22Rv1 (cell line): ENCODE data around the gene KLHL14.

ENCODE experiments used
- H3K27ac ChIP-seq: fragments of 450-650 bp; 2 replicates; pipeline ENCODE4 v1.5.1; 2017
- ZFX ChIP-seq: fragments of 450-650 bp; IDR thresholded peaks from 2 replicates; pipeline ENCODE4 v1.6.1; 2017; ENCODE audit warnings: antibody characterized with exemption, borderline replicate concordance
- TF ChIP-seq, protein P1 (sequence below): fragments of 450-650 bp; IDR thresholded peaks from 2 replicates; pipeline ENCODE4 v1.5.1; 2017; ENCODE audit warnings: mild to moderate bottlenecking

Gene KLHL14

DNA sequence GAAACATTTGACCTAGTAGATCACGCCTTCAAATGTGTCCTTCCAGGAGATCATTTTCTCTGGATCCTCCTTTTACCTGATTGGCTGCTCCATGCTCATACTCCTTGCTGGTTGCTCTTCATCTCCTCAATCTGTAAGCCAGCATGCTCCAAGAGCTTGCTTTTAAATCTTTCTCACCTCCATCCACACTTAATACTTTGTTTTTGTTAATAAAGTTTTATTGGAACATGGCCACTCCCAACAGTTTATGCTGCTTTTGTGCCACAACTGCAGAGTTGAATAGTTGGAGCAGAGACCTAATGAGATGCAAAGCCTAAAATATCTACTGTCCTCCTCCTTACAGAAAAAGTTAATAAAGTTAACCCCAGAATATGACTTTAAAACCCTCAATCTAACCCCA is 60.0 kb downstream of the KLHL14 start:
- no peak overlapping the region for H3K27ac ChIP-seq
- TF ChIP-seq ZFX: no peak
- TF ChIP-seq, protein P1, sequence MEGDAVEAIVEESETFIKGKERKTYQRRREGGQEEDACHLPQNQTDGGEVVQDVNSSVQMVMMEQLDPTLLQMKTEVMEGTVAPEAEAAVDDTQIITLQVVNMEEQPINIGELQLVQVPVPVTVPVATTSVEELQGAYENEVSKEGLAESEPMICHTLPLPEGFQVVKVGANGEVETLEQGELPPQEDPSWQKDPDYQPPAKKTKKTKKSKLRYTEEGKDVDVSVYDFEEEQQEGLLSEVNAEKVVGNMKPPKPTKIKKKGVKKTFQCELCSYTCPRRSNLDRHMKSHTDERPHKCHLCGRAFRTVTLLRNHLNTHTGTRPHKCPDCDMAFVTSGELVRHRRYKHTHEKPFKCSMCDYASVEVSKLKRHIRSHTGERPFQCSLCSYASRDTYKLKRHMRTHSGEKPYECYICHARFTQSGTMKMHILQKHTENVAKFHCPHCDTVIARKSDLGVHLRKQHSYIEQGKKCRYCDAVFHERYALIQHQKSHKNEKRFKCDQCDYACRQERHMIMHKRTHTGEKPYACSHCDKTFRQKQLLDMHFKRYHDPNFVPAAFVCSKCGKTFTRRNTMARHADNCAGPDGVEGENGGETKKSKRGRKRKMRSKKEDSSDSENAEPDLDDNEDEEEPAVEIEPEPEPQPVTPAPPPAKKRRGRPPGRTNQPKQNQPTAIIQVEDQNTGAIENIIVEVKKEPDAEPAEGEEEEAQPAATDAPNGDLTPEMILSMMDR: no peak

DNA sequence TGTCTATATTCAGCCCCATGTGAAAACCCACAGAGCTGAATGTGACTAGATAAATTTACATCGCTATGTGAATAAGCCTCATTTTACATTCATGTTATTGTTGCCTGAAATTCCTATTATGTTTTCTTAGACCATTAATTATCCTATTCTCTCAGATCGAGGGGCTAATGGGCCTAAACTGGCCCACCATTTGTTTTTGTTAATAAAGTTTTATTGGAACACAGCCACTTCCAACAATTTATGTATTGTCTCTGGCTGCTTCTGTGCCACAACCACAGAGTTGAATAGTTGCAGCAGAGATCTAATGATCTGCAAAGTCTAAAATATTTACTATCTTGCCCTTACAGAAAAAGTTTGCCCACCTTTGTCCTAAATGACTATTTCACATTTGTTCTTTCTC is 61.0 kb downstream of the KLHL14 start:
- TF ChIP-seq, protein P1: no peak
- H3K27ac ChIP-seq: no peak overlapping the region

DNA sequence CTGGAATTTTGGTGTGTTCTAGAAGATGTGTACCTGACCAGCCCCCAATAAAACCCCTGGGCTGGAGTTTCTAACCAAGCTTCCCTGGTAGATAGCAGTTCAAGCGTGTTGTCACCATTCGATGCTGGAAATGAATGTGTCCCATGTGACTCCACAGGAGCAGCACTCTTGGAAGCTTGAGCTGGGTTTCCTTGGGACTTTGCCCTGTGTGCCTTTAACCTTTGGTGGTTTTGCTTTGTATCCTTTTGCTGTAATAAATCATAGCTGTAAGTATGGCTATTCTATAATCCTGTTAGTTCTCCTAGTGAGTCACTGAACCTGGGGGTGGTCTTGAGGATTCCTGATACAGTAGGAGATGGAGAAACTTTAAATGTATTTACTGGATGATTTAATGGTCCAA is 65.2 kb downstream of the KLHL14 start:
- TF ChIP-seq, protein P1: no peak
- no peak for TF ChIP-seq ZFX
- no peak overlapping the region for H3K27ac ChIP-seq

DNA sequence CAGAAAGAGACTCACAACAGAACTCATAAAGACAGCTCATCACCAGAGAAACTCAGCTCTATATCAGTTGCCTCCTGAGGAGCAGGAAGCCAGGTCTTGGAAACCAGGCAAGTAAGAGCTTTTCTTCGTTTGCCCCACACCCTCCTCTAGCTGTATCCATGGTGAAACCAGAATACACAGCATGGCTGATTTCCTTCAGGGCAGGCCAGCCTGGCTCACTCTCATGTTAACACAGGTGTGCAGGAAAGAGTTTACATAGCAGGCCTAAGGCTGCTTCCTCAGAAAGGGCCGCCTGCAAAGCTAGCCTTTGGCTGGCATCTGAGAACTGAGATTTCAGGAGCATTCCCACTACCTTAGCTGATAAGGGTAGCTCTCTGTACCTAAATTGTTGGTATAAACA is 65.7 kb downstream of the KLHL14 start:
- TF ChIP-seq, protein P1: no peak
- no peak for TF ChIP-seq ZFX
- H3K27ac ChIP-seq: no peak overlapping the region

DNA sequence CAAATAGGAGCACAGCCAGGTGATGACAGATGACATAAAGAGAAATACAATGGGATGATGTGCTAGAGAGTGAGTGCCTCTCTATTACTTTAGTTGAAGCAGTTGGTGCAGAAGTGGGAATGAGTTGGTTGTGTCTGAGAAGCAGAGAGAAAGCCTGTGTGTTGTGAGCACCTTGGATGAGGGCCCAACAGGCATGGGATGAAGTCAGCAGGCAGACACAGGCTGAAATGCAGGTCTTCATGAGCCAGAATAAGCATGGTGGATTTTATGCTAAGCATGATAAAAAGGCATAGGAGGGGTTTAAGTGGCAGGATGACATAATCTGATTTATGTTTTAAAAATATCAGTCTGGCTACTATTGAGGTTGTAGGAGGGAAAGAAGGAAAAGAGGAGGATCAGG is 71.5 kb downstream of the KLHL14 start:
- TF ChIP-seq, protein P1: no peak
- no peak for TF ChIP-seq ZFX
- no peak overlapping the region for H3K27ac ChIP-seq

DNA sequence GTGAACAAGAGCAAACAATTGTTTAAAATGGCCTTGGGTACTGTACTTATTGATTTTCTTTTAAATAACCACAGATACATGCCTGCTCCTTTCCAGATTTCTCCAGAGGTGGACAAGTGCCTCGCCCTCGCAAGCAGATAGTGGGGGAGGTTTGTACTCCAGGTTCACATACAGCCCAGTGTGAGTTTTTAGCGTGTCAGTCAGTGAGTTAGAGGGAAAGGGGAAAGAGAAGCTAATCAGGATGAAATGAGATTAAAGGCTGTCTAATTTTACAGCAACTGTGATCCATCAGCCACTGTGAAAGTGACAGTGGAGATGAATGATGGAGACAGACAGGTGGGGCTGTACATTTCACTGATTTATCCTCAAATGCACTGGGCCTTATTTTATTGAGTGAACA is 74.7 kb downstream of the KLHL14 start:
- TF ChIP-seq ZFX: no peak
- TF ChIP-seq, protein P1: no peak

DNA sequence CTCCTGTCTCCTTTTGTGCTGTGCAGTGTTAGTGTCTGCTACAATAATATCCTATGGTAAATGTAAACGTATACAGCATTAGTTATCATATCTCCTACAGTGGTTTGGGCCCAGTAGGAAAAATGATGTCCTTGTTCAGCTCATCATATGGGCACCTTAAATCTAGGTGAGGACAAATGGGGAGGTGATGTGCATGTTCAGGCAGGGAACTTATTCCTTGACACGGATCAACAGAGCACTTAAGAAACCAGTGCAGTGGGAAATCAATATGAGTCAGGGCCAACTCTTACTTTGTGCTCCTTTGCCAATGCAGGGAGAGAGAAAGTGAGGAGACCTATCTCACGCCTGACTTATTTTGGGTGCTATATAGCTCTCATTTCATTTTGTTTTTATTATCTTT is 76.4 kb downstream of the KLHL14 start:
- no peak overlapping the region for H3K27ac ChIP-seq
- TF ChIP-seq, protein P1: no peak
- TF ChIP-seq ZFX: no peak

More for the DNA sequence above, 74.7 kb downstream of the KLHL14 start:
- no peak overlapping the region for H3K27ac ChIP-seq
